Osteoblast (primary cell): Measurements from ENCODE around the gene FXYD2. TPM values are rescaled to one million over a fixed set of nuclear protein-coding genes. Genes with fewer than 3 reads are reported as not detected.

ENCODE experiments used
- DNase-seq: peaks from one replicate; pipeline ENCODE4 v3.0.0; 2011; ENCODE audit warnings: low spot score, mixed read lengths; ENCODE audit not compliant: insufficient read length; ENCODE audit errors: missing footprints
- H2AFZ ChIP-seq: 2 replicates; pipeline ENCODE4 v1.6.0; 2011; ENCODE audit warnings: mild to moderate bottlenecking, low read length
- H3K27ac ChIP-seq: 2 replicates; pipeline ENCODE4 v1.5.1; 2011; ENCODE audit warnings: mild to moderate bottlenecking, low read depth, low read length, moderate library complexity
- H3K27me3 ChIP-seq: 2 replicates; pipeline ENCODE4 v1.6.0; 2012; ENCODE audit warnings: mild to moderate bottlenecking, control low read depth, inconsistent platforms, low read length, moderate library complexity; ENCODE audit not compliant: insufficient read depth
- H3K36me3 ChIP-seq: 2 replicates; pipeline ENCODE4 v1.5.1; 2011; ENCODE audit warnings: mild to moderate bottlenecking, low read length, control low read depth, moderate library complexity; ENCODE audit not compliant: insufficient read depth
- H3K4me1 ChIP-seq: 2 replicates; pipeline ENCODE4 v1.5.1; 2011; ENCODE audit warnings: mild to moderate bottlenecking, low read length, control low read depth, moderate library complexity; ENCODE audit not compliant: insufficient read depth
- H3K4me2 ChIP-seq: 2 replicates; pipeline ENCODE4 v1.6.0; 2011; ENCODE audit warnings: mild to moderate bottlenecking, low read length; ENCODE audit not compliant: insufficient read depth
- H3K4me3 ChIP-seq: fragments of 200-600 bp; sonication (generic); 3 replicates; pipeline ENCODE4 v1.5.1; 2012; ENCODE audit warnings: mild to moderate bottlenecking, low read length, inconsistent platforms; ENCODE audit not compliant: insufficient read depth
- H3K79me2 ChIP-seq: 2 replicates; pipeline ENCODE4 v1.6.0; 2012; ENCODE audit warnings: mild to moderate bottlenecking, low read length, control low read depth, inconsistent platforms; ENCODE audit not compliant: insufficient read depth
- H3K9me3 ChIP-seq: 2 replicates; pipeline ENCODE4 v1.5.1; 2011; ENCODE audit warnings: low read depth, low read length, control low read depth
- H4K20me1 ChIP-seq: 2 replicates; pipeline ENCODE4 v1.6.0; 2012; ENCODE audit warnings: mild to moderate bottlenecking, low read length, control low read depth; ENCODE audit not compliant: insufficient read depth
- CTCF ChIP-seq: IDR thresholded peaks from 2 replicates; pipeline ENCODE4 v1.5.1; 2011; ENCODE audit warnings: mild to moderate bottlenecking, low read depth, low read length, moderate library complexity; ENCODE audit errors: extremely low read depth
- total RNA-seq: library from RNA; depleted of rRNA; stranded (reverse); fragments of >200 nt; gene quantifications from 2 replicates; pipeline ENCODE4 v1.2.3, GENCODE V29; 2012

Gene FXYD2
- total RNA-seq, 1 donor = not detected

GRCh38 chr11:117851852-117852251 is 27.3 kb upstream of the FXYD2 start:
- H3K4me2 ChIP-seq = no peak overlapping the region
- H3K4me3 ChIP-seq = no peak overlapping the region
- no peak overlapping the region for H3K27ac ChIP-seq
- no peaks in the 10 kb centered on the region for H4K20me1 ChIP-seq
- peak; percentile 32 for DNase-seq
- H2AFZ ChIP-seq = no peak overlapping the region
- TF ChIP-seq CTCF = no peak
- no peaks in the 10 kb centered on the region for H3K36me3 ChIP-seq
- H3K27me3 ChIP-seq = no peaks in the 10 kb centered on the region
- no peaks in the 10 kb centered on the region for H3K9me3 ChIP-seq
- no peaks in the 10 kb centered on the region for H3K79me2 ChIP-seq
- H3K4me1 ChIP-seq = no peaks in the 10 kb centered on the region

GRCh38 chr11:117851106-117851505 is 26.6 kb upstream of the FXYD2 start:
- Histone ChIP-seq H3K27me3 (no peaks in the 10 kb centered on the region), H3K4me2 (no peak overlapping the region), H3K4me3 (no peak overlapping the region), H3K79me2 (no peaks in the 10 kb centered on the region), H3K9me3 (no peaks in the 10 kb centered on the region), H3K36me3 (no peaks in the 10 kb centered on the region), H4K20me1 (no peaks in the 10 kb centered on the region), H3K27ac (no peak overlapping the region), H3K4me1 (no peaks in the 10 kb centered on the region), H2AFZ (no peak overlapping the region)
- DNase-seq = peak; percentile 72
- no peak for TF ChIP-seq CTCF

DNA sequence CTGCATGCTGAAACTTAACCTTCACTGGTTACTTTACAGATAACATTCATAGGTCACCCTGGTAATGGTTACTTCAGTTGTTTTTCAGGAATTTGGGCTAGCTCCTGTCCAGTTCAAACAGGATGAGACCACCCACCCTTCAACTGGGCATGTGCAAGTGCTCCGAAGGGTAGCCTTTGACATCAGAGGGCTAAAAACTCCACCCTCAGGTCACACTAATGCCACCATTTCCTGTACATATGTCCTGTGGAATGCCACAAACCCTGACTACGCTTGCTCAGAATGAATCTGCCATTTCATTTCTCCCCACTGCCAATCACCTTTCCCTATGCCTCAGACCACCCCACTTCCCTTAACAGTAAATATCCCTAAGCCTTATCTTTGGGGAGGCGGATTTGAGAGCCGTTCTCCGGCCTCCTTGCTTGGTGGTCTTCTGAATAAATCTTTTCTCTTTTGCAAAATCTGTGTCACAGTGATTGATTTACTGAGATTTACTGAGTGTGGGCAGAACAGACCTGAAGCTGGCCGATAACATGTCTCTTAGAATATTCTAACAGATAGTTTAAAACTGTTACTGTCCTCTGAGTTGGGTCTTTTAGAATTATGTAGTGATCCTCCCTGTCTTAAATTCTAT is 25.4 kb upstream of the FXYD2 start:
- Histone ChIP-seq H3K4me2 (no peak overlapping the region), H4K20me1 (no peaks in the 10 kb centered on the region), H3K36me3 (no peaks in the 10 kb centered on the region), H3K4me3 (no peak overlapping the region), H2AFZ (no peak overlapping the region), H3K9me3 (no peaks in the 10 kb centered on the region), H3K27me3 (no peaks in the 10 kb centered on the region), H3K79me2 (no peaks in the 10 kb centered on the region), H3K27ac (no peak overlapping the region), H3K4me1 (no peaks in the 10 kb centered on the region)
- DNase-seq = no peak
- TF ChIP-seq CTCF = no peak

DNA sequence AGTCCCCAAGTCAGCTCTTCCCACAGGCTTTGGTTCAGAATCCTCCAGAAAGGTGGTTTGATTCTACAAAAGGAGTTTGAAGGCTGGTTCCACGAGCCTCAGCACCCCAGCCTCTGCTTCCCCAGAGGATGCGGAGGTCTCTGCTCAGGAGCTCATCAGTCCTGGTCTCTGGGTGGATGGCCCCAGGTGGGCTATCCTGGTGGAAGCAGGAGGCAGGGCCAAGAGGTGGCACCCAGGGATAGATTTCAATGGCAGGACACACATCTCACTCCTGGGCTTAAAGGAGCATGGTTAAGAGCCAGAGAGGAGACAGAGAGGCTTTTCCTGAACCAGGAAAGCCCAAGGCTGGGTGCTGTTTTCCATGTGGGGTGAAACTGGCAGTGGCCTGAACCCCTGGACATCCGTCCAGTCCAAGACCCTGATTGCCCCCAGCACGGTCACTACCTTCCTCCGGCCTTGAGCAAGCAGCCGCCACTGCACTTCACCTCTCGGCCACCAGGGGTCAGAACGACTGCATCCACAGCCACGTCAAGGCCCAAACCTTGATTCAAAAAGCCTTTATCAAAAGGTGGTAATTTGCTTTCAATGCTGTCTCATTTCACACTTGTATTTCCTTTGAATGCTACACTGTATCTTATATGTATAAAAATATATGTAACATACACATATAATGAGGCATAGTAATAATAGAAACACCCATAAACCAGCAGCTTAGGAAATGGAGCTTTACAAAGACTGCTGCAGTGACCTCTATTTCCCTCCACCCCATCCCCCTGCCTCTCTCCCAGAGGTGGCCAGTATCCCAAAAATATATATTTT is 19.3 kb upstream of the FXYD2 start:
- no peaks in the 10 kb centered on the region for H3K36me3 ChIP-seq
- H3K4me3 ChIP-seq = no peak overlapping the region
- no peaks in the 10 kb centered on the region for H3K79me2 ChIP-seq
- no peak overlapping the region for H2AFZ ChIP-seq
- TF ChIP-seq CTCF = peak; percentile 89
- H3K9me3 ChIP-seq = no peaks in the 10 kb centered on the region
- no peaks in the 10 kb centered on the region for H3K4me1 ChIP-seq
- H4K20me1 ChIP-seq = no peaks in the 10 kb centered on the region
- H3K27ac ChIP-seq = no peak overlapping the region
- H3K4me2 ChIP-seq = no peak overlapping the region
- H3K27me3 ChIP-seq = no peaks in the 10 kb centered on the region
- DNase-seq = peak; percentile 90
